HG03196 (cell line): Measurements from ENCODE around the gene PTH1R.

Experiments used
- ATAC-seq: cut with Tn5 transposase; IDR thresholded peaks from one replicate; pipeline ENCODE4 v1.9.1; 2021; ENCODE audit not compliant: unreplicated experiment

PTH1R gene

GRCh38 chr3:46863261-46863782 lies 14.2 kb upstream of the PTH1R start, which contains the start of gene MYL3:
TSS of gene MYL3 (minus strand) at chr3:46863444. CDS start at chr3:46863390, 54 bp downstream.
- no peak for ATAC-seq

GRCh38 chr3:46864061-46864881 lies 13.2 kb upstream of the PTH1R start:
- no peak for ATAC-seq

- no peak for ATAC-seq
Observed at GRCh38 chr3:46865031-46865507, 12.5 kb upstream of the PTH1R start.

GRCh38 chr3:46865546-46865945 lies 12.0 kb upstream of the PTH1R start:
- ATAC-seq = no peak

- ATAC-seq = no peak
Observed at GRCh38 chr3:46866032-46866595, 11.4 kb upstream of the PTH1R start.

- ATAC-seq = no peak
Observed at GRCh38 chr3:46866720-46867549, 10.6 kb upstream of the PTH1R start.

GRCh38 chr3:46867550-46867898 lies 10.0 kb upstream of the PTH1R start:
- ATAC-seq = no peak

GRCh38 chr3:46868287-46868686 lies 9.2 kb upstream of the PTH1R start:
- no peak for ATAC-seq

- ATAC-seq = no peak
Observed at GRCh38 chr3:46868948-46869347, 8.6 kb upstream of the PTH1R start.

- ATAC-seq = no peak
Observed at GRCh38 chr3:46869440-46869839, 8.1 kb upstream of the PTH1R start.

- ATAC-seq = no peak
Observed at GRCh38 chr3:46870651-46871050, 6.9 kb upstream of the PTH1R start.

GRCh38 chr3:46871222-46871621 lies 6.3 kb upstream of the PTH1R start:
- ATAC-seq = no peak

- no peak for ATAC-seq
Observed at GRCh38 chr3:46873521-46873920, 4.0 kb upstream of the PTH1R start.

- ATAC-seq = no peak
Observed at GRCh38 chr3:46874430-46874829, 3.1 kb upstream of the PTH1R start.

GRCh38 chr3:46875560-46875959 lies 2.0 kb upstream of the PTH1R start:
- no peak for ATAC-seq

GRCh38 chr3:46876313-46877300 lies 914 bp upstream of the PTH1R start:
- ATAC-seq = no peak

- ATAC-seq = peak; percentile 55
Observed at GRCh38 chr3:46878781-46879436, 1.4 kb downstream of the PTH1R start.

- ATAC-seq = no peak
Observed at GRCh38 chr3:46880884-46881595, 3.5 kb downstream of the PTH1R start.
